SIG-M5 treated with dmso at 0.1 percent for 504 hours (cell line): Measurements from ENCODE around the gene ARHGAP28.
"Not testable (repeated sequence)": the region's sequence is repeated elsewhere in the genome, so short reads cannot be mapped to it uniquely, and the experiment has no call there.

Source experiments
- DNase-seq: peaks from one replicate; lab custom pipeline; 2025; ENCODE audit not compliant: unreplicated experiment; lab: John Stamatoyannopoulos, UW

Gene ARHGAP28

GRCh38 chr18:6814882-6815425, 85.4 kb downstream of the ARHGAP28 start:
- no peak for DNase-seq

- no peak for DNase-seq
Measured at GRCh38 chr18:6816154-6816553, 86.6 kb downstream of the ARHGAP28 start.

- DNase-seq = no peak
Measured at GRCh38 chr18:6819332-6819731, 89.8 kb downstream of the ARHGAP28 start.

GRCh38 chr18:6820314-6820713, 90.8 kb downstream of the ARHGAP28 start:
- no peak for DNase-seq

GRCh38 chr18:6821356-6821755, 91.8 kb downstream of the ARHGAP28 start:
- no peak for DNase-seq

- not testable (repeated sequence) for DNase-seq
Measured at GRCh38 chr18:6827161-6827560, 97.6 kb downstream of the ARHGAP28 start.

- not testable (repeated sequence) for DNase-seq
Measured at GRCh38 chr18:6827566-6827965, 98.0 kb downstream of the ARHGAP28 start.

- DNase-seq = no peak
Measured at GRCh38 chr18:6830916-6831315, 101.4 kb downstream of the ARHGAP28 start.

GRCh38 chr18:6835345-6835744, 105.8 kb downstream of the ARHGAP28 start:
- DNase-seq = no peak

- DNase-seq = no peak
Measured at GRCh38 chr18:6836331-6836730, 106.8 kb downstream of the ARHGAP28 start.

- no peak for DNase-seq
Measured at GRCh38 chr18:6837904-6838303, 108.4 kb downstream of the ARHGAP28 start.

- DNase-seq = no peak
Measured at GRCh38 chr18:6842081-6842480, 112.6 kb downstream of the ARHGAP28 start.

- DNase-seq = no peak
Measured at GRCh38 chr18:6843308-6843707, 113.8 kb downstream of the ARHGAP28 start.

- DNase-seq = not testable (repeated sequence)
Measured at GRCh38 chr18:6845521-6845920, 116.0 kb downstream of the ARHGAP28 start.

GRCh38 chr18:6850396-6850795, 120.9 kb downstream of the ARHGAP28 start:
- no peak for DNase-seq

- no peak for DNase-seq
Measured at GRCh38 chr18:6851480-6851879, 122.0 kb downstream of the ARHGAP28 start.

GRCh38 chr18:6854811-6855210, 125.3 kb downstream of the ARHGAP28 start:
- DNase-seq = no peak

- no peak for DNase-seq
Measured at GRCh38 chr18:6855767-6856166, 126.3 kb downstream of the ARHGAP28 start.

GRCh38 chr18:6857300-6857699, 127.8 kb downstream of the ARHGAP28 start:
- DNase-seq = no peak

- no peak for DNase-seq
Measured at GRCh38 chr18:6859676-6860422, 130.3 kb downstream of the ARHGAP28 start.

GRCh38 chr18:6860804-6861448, 131.4 kb downstream of the ARHGAP28 start:
- no peak for DNase-seq

GRCh38 chr18:6865251-6865650, 135.7 kb downstream of the ARHGAP28 start:
- no peak for DNase-seq
